Measurements from ENCODE around the gene MYBBP1A. TPM values are rescaled to one million over a fixed set of nuclear protein-coding genes. Genes with fewer than 3 reads are reported as not detected.

MYBBP1A gene
- total and polyA plus RNA-seq, 2 of the 13 experiments (the other 11 are each of a cell fraction or from before 2014, with no cell fraction given): 18.6 to 54.8 TPM

- TF ChIP-seq NONO (IDR thresholded peaks at IDR 0.05) (no peak), NONO (CRISPR knock-in tag; conservative IDR thresholded peaks at IDR 0.05) (peak; percentile 69; the same call in 1 of the 2 replicates), AGO2 (optimal IDR thresholded peaks at IDR 0.05; ENCODE audit: low read depth, low read length) (peak; percentile 73), STAG1 (CRISPR knock-in tag; IDR thresholded peaks at IDR 0.05) (peak; percentile 52), HNF4G (IDR thresholded peaks at IDR 0.05; ENCODE audit: borderline replicate concordance, low read depth, low read length) (0 out of 2 replicates have a peak, but pooled peaks have one; percentile 11), HNF4G (CRISPR knock-in tag; IDR thresholded peaks at IDR 0.05; ENCODE audit: borderline replicate concordance, low read depth) (no peak), ZBTB33 (CRISPR knock-in tag; IDR thresholded peaks at IDR 0.05) (peak; percentile 85), ZNF263 (CRISPR knock-in tag; IDR thresholded peaks at IDR 0.05) (peak; percentile 88), RXRA (CRISPR knock-in tag; IDR thresholded peaks at IDR 0.05) (peak; percentile 42; the same call in 1 of the 2 replicates), ZNF124 (CRISPR knock-in tag; IDR thresholded peaks at IDR 0.05) (no peak), PITX1 (CRISPR knock-in tag; IDR thresholded peaks at IDR 0.05) (0 out of 2 replicates have a peak, but pooled peaks have one; percentile 37), PATZ1 (CRISPR knock-in tag; IDR thresholded peaks at IDR 0.05) (peak; percentile 40; the same call in 1 of the 2 replicates), GABPA (IDR thresholded peaks at IDR 0.05; ENCODE audit: low read depth, low read length) (no peak), GABPA (CRISPR knock-in tag; IDR thresholded peaks at IDR 0.05; ENCODE audit: low read depth) (0 out of 2 replicates have a peak, but pooled peaks have one; percentile 26), TBX2 (CRISPR knock-in tag; IDR thresholded peaks at IDR 0.05; ENCODE audit: borderline replicate concordance) (peak; percentile 25; the same call in 1 of the 2 replicates), ZNF609 (CRISPR knock-in tag; IDR thresholded peaks at IDR 0.05; ENCODE audit: borderline replicate concordance) (peak; percentile 48; the same call in 1 of the 2 replicates), SRSF4 (IDR thresholded peaks at IDR 0.05; ENCODE audit: low read depth, low read length, poor library complexity, severe bottlenecking) (no peak), RAD21 (CRISPR knock-in tag; IDR thresholded peaks at IDR 0.05) (peak; percentile 47), ZFP91 (CRISPR knock-in tag; IDR thresholded peaks at IDR 0.05; ENCODE audit: borderline replicate concordance) (0 out of 2 replicates have a peak, but pooled peaks have one; percentile 17), SMAD3 (CRISPR knock-in tag; IDR thresholded peaks at IDR 0.05) (no peak)
Observed at GRCh38 chr17:4540224-4540651, 14.9 kb downstream of the MYBBP1A start (continued).
